HFFc6 (cell line): ENCODE measurements around the gene JADE1. TPM values are rescaled to one million over a fixed set of nuclear protein-coding genes. Genes with fewer than 3 reads are reported as not detected.

Experiments used
- DNase-seq: peaks from one replicate; pipeline ENCODE4 v3.0.0-alpha.2; 2018
- H3K27ac Mint-ChIP-seq: 2 replicates; pipeline ENCODE4 v1.8.0; 2020; ENCODE audit warnings: mild to moderate bottlenecking, mixed read lengths
- H3K27me3 Mint-ChIP-seq: 2 replicates; pipeline ENCODE4 v1.8.0; 2021; ENCODE audit warnings: mild to moderate bottlenecking, moderate library complexity, mixed read lengths; ENCODE audit not compliant: insufficient read depth
- H3K36me3 Mint-ChIP-seq: 2 replicates; pipeline ENCODE4 v1.8.0; 2021; ENCODE audit warnings: low read depth, mixed read lengths
- H3K4me1 Mint-ChIP-seq: 2 replicates; pipeline ENCODE4 v1.8.0; 2020; ENCODE audit warnings: low read depth, mixed read lengths
- H3K4me3 Mint-ChIP-seq: 2 replicates; pipeline ENCODE4 v1.8.0; 2020; ENCODE audit warnings: mild to moderate bottlenecking, moderate library complexity, mixed read lengths
- H3K9me3 Mint-ChIP-seq: 2 replicates; pipeline ENCODE4 v1.8.0; 2020; ENCODE audit warnings: mild to moderate bottlenecking, mixed read lengths
- total RNA-seq, 6 experiments: library from RNA; stranded (reverse); fragmentation: NEBNext Ultra II Directional; extraction: Animal tissue kit (Norgen Biotek cat#: 25700); gene quantifications; 2 replicates in 1 of 6; 3 replicates in 5 of 6; pipeline ENCODE4 v1.2.3, GENCODE V29; 2021
- TF ChIP-seq, protein P1 (sequence below): fragments of 200-600 bp; sonication (generic); IDR thresholded peaks from 2 replicates; pipeline ENCODE4 v1.5.0; 2021; ENCODE audit warnings: antibody characterized with exemption, mild to moderate bottlenecking

JADE1 gene
- total RNA-seq, 6 experiments from 2014 or later: 23.2 to 32.4 (median 26.6) TPM

DNA sequence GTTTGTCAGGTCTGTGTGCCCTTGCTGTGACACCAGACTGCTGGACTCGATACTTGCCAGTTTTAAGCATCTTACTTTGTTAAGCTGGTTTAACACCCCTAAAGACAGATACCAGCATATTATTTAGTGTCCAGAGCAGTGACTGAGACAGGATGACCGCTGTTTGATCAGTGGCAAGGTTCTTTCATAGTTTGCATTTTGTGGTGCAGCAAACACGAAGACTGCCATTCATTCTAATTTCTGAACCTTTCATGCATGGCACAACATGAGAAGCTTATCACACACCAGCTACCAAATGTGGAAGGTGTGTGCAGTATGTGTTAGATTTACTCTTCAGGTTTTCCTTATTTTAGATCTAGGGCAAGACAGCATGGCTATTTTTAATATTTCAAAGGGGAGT lies 28.2 kb downstream of the JADE1 start:
- peak overlapping the region; percentile 59 for H3K27ac Mint-ChIP-seq
- H3K9me3 Mint-ChIP-seq: no peaks in the 10 kb centered on the region

DNA sequence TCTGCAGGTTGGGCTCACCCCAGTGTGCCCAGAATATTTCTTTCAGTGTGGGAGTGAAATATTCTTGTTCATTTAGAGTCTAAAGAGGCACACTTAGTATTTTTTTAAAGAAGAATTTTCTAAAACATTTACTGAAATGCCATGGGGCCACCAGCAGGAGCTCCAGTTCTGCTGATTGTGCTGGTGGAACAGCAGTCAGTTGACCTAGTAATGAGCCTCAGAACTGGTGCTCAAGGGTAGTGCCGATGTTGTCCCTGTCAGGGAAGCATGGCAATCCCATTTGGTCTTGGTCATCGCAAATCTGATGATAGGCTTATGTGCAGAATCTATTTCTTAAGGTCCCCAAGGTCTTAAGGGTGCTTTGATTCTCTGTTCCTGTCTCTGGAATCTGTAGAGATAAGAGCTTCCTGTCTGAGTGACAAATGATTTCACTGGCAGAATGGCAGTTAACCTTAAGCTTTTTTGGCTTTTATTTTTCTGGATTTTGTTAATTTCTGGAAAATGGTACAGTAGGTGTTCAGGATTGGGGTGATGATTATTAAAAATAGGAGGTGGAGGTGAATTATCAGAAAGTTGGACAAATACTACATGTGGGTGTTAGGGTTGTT lies 31.3 kb downstream of the JADE1 start:
- H3K4me3 Mint-ChIP-seq: no peak overlapping the region

More for the DNA sequence above, 28.2 kb downstream of the JADE1 start:
- H3K27me3 Mint-ChIP-seq: no peaks in the 10 kb centered on the region
- peaks cover 35% of the 10 kb centered on the region for H3K36me3 Mint-ChIP-seq
- peaks cover 30% of the 10 kb centered on the region for H3K4me1 Mint-ChIP-seq
- no peak for DNase-seq
- peak overlapping the region; percentile 64; the same call in 1 of the 2 replicates for H3K4me3 Mint-ChIP-seq
- TF ChIP-seq, protein P1, sequence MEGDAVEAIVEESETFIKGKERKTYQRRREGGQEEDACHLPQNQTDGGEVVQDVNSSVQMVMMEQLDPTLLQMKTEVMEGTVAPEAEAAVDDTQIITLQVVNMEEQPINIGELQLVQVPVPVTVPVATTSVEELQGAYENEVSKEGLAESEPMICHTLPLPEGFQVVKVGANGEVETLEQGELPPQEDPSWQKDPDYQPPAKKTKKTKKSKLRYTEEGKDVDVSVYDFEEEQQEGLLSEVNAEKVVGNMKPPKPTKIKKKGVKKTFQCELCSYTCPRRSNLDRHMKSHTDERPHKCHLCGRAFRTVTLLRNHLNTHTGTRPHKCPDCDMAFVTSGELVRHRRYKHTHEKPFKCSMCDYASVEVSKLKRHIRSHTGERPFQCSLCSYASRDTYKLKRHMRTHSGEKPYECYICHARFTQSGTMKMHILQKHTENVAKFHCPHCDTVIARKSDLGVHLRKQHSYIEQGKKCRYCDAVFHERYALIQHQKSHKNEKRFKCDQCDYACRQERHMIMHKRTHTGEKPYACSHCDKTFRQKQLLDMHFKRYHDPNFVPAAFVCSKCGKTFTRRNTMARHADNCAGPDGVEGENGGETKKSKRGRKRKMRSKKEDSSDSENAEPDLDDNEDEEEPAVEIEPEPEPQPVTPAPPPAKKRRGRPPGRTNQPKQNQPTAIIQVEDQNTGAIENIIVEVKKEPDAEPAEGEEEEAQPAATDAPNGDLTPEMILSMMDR: no peak

DNA sequence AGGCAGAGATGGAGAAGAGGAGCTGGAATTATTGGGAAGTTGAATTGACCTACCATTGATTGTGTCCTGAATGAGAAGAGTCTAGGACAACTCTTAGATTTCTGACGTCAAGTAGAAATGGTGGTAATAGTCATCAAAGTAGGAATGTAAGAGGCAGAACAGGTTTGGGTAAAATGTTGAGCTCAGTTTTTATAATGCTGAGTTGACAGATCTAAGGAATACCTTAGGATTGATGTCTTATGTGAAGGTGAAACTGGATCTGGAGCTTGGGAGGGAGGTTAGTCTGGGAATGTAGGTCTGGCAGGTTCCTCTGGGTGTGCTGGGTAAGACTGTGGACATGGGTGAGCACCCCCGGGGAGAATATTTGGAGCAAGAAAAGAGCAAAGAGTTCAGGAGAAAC lies 31.9 kb downstream of the JADE1 start:
- no peaks in the 10 kb centered on the region for H3K27me3 Mint-ChIP-seq
- H3K36me3 Mint-ChIP-seq: peaks cover 53% of the 10 kb centered on the region
- no peaks in the 10 kb centered on the region for H3K9me3 Mint-ChIP-seq
- DNase-seq: no peak
- peaks cover 35% of the 10 kb centered on the region for H3K4me1 Mint-ChIP-seq
- H3K4me3 Mint-ChIP-seq: no peak overlapping the region
- TF ChIP-seq, protein P1: no peak
- H3K27ac Mint-ChIP-seq: peak overlapping the region; percentile 36; the same call in 1 of the 2 replicates

More for the DNA sequence above, 31.3 kb downstream of the JADE1 start:
- no peaks in the 10 kb centered on the region for H3K9me3 Mint-ChIP-seq
- peaks cover 49% of the 10 kb centered on the region for H3K36me3 Mint-ChIP-seq
- TF ChIP-seq, protein P1: peak; percentile 26; the same call in 1 of the 2 replicates
- H3K4me1 Mint-ChIP-seq: peaks cover 30% of the 10 kb centered on the region
- H3K27me3 Mint-ChIP-seq: no peaks in the 10 kb centered on the region
- no peak for DNase-seq
- no peak overlapping the region for H3K27ac Mint-ChIP-seq

DNA sequence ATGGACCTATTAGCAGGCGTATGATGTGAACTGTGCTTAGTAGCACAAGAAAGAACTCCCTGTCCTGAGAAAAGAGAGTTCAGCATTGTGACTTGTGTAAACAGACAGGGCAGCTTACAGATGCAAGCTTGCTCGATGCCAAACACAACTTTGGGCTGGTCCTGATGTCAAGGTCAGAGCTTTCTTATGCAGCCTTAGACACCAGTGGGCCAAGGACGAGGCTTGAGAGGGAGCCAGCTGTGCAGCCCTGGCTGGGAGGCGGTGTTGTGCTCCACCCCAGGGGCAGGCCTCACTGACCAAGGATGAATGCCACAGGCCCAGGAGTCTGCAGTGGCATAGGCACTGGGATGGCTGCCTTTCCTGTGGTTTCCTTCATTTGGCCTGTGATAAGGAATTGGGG lies 35.4 kb downstream of the JADE1 start:
- TF ChIP-seq, protein P1: no peak
- DNase-seq: no peak
- Mint-ChIP-seq H3K27ac (no peak overlapping the region), H3K9me3 (no peaks in the 10 kb centered on the region), H3K4me3 (no peak overlapping the region), H3K36me3 (peaks cover 71% of the 10 kb centered on the region), H3K4me1 (peaks cover 20% of the 10 kb centered on the region), H3K27me3 (no peaks in the 10 kb centered on the region; the same call in 1 of the 2 replicates)

DNA sequence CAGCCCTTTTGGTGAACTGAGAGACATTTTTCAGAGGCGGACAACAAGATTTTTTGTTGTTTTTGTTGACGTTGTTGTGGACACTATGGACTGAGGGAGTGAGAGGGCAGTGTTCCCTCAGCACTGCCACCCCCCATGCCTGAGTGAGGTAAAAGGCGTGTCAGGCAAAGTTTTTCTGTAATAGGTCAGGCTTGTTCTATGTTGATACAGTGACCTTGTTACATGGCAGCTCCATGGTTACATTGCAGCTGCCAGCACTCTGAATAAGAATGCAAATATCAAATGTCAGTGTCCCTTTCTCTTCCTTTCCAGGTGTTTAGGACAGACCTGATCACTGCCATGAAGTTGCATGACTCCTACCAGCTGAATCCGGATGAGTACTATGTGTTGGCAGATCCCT lies 36.6 kb downstream of the JADE1 start:
- TF ChIP-seq, protein P1: no peak
- DNase-seq: no peak
- Mint-ChIP-seq H3K9me3 (no peaks in the 10 kb centered on the region), H3K36me3 (peaks cover 72% of the 10 kb centered on the region), H3K4me1 (peaks cover 20% of the 10 kb centered on the region), H3K27me3 (no peaks in the 10 kb centered on the region; the same call in 1 of the 2 replicates), H3K27ac (no peak overlapping the region), H3K4me3 (no peak overlapping the region)
